Measurements from ENCODE around the gene RASGRP1.
A peak's percentile ranks its signal among the peaks of the same experiment; 100 is the strongest.

RASGRP1 gene

DNA sequence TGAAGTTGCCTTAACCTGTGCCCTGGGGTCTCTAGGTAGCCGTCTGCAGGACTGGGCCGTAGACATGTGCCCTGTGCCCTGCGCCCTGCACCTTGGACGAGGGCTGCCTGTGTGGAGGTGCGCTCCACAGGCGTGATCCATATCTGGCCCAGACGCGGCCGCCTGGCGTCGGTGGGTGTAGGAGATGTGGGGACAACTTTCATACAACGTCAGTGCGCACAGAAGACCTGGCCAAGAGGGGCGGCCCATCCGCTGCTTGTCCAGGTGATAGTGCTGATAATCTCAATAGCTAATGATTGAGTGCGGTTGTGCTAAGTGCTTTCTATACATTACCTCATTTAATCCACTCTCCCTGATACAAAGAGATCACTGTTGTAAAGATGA lies 665 bp upstream of the RASGRP1 start:
- DNase-seq (ENCODE audit: low spot score), result no peak

DNA sequence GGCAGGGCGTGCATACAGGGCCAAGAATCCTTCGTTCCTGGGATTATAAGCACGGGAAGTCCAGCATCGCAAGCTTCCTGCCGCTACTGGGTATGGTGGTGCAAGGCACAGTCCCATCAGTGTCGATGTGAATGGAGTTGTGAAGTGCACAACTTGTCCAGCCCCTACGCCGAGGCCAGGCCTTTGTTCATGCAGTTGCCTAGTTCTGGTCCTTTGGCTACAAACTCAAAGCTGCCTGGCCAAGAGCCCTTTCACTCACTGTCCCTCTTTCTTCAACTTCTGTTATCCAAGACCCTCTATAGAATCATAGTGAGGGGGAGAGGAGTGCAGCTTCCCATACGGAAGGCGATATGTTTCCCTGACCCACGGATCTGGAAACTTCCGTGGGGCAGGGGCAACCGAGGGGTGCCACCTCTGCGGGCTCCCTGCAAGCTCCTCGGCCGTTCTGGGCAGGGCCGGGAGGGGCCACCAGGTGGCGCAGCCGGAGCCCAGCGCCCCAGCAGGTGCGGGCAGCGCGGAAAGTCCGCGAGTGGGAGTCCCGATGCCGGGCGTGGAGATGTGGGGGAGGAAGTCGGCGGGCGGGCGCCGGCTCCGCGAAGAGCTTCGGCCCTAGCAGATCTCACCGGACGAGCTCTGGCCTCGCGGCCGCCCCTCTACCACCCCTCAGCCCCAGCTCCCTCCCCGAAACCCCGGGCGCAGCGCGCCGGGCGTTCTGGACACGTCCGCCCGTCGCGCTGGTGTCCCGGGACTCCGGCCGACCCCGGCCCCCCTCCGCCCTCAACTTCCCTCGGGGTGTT lies 693 bp downstream of the RASGRP1 start:
- DNase-seq (ENCODE audit: low spot score), result peak; percentile 86

DNA sequence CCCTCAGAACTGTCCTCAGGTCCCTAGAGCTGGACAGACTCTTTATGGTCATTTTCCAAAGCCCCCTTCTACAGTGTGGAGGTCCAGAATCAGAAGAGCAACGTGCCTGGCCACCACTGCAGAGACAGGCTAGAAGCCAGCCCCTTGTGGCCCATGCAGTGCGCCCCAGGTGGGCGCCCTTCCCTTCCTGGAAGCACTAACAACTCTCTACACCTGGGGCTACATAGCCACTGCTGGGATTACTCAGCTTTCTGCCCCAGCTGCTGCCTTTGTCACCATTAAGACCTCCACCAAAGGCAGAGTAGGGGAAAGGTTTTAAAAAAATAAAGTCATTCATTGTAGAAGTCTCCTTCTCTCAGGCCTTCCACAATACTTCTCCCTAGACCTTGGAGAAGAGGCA lies 2.3 kb downstream of the RASGRP1 start:
- DNase-seq (ENCODE audit: low spot score), result no peak

DNA sequence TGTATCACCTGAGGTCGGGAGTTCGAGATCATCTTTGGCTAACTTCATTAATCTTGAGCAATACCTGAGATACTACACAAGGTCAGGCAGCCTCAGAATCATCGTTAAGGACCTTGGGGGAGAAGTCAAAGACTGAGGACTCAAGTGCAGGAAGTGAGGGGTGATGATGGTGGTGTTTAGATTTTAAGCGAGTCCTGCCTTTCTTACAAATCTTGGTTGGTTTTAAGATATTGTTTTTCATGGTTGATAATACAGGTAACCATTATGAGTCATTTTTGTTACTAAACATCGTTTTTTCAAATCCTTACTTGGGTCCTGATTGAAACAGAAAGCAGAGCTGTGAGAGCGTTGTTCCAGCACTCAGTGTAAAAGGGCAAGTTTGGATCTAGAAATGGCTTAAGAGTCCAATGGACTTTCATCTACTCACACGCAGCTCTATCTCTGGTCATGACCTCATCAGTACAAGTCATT lies 4.1 kb downstream of the RASGRP1 start:
- DNase-seq (ENCODE audit: low spot score), result peak; percentile 88

DNA sequence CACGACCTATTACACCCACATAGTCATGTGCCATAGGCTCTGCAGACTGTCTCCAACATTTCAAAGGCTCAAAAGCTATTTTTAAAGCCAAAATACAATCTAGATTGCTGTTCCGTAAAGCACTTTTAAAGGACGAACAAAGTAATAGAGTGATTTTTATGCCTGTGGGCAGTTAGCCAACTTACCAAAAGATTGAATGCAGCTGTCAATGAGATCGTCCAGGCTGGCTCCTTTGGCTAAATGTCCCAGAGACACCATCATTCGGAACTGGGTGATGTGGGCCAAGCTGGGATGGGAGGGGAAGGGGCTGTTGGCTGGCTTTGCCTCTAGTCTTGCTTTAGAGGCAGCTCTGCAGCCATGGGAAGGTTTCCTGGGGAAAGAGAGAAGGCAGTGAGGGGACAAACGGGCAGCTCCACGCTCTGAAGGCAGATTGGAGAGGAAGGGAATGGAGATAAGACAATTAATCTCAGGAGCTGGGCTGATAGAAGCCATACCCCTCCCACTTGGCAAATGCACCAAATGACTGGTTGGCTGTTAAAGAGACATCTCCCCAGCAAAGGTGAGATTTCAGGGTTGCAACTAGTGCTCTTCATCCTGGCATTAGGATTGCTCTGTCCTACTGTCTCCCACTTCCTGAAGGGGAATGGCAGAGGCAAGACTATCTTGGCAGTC lies 4.8 kb downstream of the RASGRP1 start:
- no peak for DNase-seq (ENCODE audit: low spot score)

DNA sequence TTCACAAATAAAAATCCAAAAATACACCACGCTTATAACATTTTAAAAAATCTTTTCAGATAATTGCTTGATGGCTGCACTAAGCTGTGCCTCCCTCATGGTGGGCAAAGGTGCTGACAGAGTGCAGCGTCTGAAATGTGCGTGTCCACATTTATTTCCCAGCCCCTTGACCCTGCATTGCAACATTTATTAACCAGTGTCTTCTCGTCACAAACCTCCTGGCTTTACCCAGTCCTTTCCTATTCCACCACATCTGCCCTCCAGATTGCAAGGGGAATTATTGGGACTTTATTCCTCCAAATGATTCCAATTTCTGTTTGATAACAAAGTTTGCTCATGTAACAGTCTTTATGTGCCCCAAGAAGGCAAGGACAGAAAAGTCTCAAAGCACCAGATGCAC lies 5.5 kb downstream of the RASGRP1 start:
- no peak for DNase-seq (ENCODE audit: low spot score)

DNA sequence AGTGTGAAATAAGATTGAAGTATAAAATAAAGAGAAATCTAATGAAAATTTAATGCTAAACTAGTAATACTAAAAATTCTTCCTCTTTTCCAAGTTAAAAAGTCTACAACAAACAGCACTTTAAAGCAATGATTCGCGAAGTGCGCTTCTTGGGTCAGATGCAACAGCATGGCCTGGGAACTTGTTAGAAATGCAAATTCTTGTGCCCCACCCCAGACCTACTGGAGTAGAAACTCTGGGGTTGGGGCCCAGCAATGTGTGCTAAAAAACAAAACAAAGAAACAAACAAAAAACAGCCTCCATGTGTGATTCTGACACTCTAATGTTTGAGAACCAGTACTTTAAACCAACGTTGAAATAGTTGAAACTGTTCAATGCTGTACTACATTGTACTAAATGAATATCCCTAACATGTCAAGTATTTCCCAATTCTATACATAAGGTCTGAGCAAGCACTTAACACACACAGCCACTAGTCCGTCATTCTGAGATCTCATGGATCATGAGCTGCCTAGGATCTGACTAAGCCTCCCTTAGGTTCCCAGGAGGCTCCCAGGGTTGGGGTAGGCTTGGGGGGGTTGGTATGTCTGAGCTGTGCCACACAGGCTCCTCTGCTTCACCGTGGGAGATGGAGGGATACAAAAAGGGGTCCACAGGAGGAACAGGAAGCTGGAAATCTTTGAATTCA lies 6.1 kb downstream of the RASGRP1 start:
- DNase-seq (ENCODE audit: low spot score), result no peak

DNA sequence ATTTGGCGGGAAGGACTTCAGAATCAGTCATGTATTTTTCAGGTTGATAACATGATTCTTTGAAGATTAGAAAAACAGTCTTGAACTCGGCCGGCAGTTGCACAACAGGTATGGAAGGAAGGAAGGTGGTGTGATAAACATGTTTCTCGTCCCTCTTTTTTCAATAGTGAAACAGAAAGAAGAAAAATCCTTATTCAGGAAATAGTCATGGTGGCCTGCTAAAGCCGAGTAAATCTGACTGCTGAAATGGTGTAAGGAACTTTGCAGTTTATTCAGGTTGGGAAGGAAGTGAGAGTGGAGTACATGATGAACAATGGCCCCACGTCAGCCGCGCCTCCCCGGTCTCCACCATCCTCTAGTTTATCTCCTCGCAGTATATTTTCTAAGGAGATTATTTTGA lies 6.7 kb downstream of the RASGRP1 start:
- no peak for DNase-seq (ENCODE audit: low spot score)

DNA sequence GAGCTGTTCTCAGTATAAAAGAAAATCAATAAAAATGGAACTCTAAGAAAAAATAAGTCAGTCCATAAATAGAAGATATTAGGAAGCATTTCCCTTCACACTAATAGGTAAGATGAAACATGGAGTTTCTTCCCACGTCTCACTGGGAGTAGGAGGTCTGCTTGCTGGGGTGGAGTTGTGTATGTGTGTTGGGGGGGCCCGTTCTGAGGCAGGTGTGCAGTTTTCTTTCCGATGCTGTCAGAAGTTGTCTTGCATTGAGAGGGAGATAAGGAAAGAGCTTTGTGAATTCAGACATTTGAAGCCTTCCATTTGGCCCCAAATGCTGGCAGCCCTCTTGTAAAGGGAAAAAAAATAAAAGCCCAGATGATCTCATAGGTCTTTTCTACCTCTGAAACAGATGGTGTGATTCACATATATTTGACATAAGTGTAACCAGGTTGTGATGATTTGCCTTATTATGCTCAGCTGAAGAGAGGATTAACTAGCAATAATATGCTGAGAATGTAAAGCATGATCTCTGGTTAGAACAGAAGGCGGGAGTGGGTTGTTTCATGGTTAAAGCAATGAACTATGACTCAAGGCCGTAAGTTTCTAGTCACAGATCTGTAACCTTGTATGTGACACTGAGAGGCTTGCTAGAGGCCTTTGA lies 8.8 kb downstream of the RASGRP1 start:
- DNase-seq (ENCODE audit: low spot score), result peak; percentile 66

DNA sequence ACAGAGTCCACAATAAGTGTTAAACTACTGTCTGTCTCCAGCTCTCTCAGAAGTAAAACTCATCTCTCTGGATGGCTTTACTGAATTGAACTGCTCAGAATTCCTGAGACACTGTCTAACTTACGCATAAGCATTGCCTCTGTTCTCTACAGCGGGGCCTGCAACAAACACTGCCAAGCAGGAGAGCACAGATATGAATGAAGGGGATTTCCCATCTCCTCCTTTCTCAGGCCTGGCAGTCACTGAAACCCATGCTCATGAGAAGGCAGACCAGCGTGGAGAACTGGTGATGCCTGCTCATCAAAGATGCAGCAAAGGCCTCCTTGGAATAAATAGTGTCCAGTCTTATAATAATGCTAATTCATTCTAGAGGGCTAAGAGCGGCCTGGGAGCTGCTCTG lies 10.3 kb downstream of the RASGRP1 start:
- peak; percentile 73 for DNase-seq (ENCODE audit: low spot score)

DNA sequence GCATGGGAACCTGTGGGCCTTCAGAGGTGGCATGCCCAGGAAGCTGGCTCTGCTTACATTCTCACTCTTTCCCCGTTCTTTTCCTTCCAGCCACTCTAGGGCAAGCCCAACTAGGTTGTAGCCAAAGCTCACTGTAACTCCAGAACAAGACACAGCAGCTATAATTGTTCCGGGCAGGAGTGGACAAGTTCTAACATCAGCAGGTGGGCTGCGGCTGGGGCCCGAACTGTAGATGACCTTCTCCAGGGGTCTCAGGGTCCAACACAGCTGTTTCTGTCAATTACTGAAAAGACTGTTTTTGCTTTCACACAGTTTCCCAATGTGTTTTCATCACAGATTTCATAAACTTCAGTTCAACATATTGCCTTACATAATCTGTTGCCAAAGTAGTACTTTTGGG lies 11.5 kb downstream of the RASGRP1 start:
- DNase-seq (ENCODE audit: low spot score), result no peak

DNA sequence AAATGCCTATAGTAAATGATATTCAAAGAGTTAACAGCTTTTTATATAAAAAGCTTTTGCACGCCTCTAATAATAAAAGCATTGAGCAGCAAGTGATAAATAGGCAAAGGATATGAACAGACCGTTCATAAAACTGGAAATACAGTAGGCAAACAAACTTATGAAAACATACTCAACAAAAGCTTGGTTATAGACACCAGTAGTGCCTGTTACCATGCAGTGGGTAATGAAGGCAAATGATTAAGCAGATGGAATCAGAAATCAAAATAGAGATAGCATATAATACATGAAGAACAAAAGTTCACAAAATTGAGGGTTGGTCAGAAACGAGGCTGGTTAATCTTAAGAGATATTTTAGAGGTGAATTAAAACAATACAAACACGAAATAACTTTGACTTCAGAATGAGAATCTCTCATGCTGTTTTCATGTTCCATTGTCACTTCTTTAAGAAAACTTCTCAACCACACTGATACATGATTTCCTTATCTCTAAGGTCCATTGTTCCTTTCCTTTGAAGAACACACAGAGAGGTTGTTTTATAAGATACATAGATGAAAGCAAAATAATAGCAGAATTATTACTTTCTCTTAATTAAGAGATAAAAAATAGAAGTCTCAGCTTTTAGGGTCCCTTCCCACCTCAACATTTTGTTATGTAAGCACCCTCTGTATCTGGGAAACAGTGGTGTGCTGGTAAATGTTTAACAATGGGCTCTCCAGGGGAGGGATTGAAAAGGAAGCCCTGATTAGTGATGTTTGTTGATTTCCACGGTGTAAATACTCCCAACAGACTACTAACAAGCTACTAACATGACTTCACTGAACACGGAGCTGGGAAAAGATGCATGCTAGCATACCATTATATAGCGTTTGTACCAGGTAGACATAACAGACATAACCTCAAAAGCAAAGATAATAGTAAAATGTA lies 12.6 kb downstream of the RASGRP1 start:
- no peak for DNase-seq (ENCODE audit: low spot score)

DNA sequence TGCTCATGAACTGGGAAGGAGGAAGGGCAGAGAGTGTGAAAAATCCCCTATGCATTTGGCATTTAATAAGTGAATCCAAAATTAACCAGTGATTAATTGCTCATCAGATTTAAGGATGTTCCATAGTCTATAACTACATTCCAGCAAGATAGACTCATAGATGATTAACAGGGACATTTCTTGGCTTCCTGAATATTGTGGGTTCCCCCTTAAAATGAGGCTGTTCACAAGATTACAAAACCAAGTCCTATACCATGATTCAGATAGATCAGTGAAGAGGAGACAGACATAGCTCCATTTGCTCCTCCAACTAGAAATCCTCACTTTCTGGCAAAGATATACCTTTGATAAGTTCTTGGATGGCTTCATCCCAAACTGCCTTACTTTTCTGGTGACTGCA lies 15.4 kb downstream of the RASGRP1 start:
- no peak for DNase-seq (ENCODE audit: low spot score)

DNA sequence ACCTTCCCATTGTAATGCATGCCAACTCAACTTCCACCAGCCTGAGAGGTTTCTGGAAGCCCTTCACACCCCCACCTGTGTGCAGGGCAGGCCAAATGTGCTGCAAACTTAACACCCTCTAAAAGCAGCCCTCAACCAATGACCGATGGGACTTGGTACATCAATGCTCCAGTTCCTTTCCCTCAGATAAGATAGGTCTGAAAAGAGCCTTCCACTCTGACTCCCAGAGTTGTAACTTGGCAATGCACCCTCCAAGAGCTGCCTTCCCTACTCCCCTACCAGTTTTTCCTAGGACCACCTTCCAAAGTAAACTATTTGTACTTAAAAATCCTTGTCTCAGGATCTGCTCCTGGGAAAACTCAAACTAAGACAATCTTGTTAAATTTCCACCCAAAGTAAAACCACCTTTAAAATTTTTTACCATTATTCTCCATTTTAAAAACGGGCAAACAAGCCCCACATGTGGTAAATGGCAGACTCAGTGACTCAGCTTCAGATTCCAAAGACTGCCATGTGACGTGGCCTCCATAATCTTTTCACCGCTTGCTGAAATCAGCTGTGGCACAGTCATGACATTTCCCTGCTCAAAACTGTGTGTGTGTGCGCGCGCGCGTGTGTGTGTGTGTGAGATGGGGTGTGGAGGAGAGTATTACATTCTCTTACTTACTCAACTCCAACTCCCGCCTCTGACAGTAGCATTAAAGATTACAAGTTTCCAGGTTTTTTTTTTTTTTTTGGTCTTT lies 17.2 kb downstream of the RASGRP1 start:
- no peak for DNase-seq (ENCODE audit: low spot score)

DNA sequence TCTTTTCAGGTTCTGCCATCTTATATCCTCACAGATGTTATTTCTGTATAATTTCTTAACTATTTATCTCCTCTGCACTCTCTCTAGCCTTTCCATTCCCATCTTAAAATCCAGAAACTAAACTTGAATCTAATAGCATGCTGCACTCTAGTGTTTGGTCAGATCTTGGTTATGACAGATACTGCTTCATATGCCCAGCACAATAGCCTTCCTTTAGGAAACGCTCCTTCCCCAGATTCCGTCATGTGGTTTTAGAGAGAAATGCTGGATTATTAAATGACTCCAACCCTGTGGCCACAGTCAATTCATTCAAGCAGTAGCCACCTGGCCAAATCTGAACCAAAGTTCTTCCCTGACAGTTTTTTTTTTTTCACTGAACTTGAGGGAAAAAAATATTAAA lies 19.4 kb downstream of the RASGRP1 start:
- no peak for DNase-seq (ENCODE audit: low spot score)

DNA sequence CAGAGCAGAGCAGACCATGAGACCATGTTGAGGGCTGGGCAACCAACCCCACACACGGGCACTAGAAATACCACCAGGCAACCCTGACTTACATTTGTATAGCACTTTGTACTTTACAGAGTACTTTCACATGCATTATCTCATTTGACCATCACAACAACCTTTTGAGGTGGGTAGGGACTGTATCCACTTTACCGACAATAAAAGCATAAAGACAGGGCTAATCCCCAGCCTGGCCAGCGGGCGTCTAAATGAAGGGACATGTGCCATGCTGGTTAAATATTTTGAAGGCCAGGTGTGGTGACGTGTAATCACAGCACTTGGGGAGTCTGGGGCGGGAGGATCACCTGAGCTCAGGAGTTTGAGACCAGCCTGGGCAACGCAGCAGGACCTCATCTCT lies 23.6 kb downstream of the RASGRP1 start:
- no peak for DNase-seq (ENCODE audit: low spot score)

DNA sequence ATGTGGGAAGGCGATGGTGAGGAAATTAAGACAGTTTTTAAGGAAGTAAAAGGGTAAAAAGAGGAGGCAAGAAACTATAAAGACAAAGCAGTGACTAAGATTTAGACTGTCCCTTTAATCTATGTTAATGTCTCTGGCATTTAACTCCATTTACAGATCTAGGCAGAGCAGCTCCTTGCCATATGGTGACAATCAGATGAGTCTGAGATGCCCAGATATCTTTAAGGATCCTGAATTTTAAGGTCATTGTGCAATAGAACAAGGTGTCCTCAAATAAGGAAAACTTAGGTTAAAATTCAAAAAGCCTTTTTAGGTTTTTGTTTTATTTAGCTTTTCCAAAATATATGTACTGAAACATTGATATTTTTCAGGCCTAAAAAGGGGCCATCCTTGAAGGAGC lies 24.1 kb downstream of the RASGRP1 start:
- DNase-seq (ENCODE audit: low spot score), result no peak

DNA sequence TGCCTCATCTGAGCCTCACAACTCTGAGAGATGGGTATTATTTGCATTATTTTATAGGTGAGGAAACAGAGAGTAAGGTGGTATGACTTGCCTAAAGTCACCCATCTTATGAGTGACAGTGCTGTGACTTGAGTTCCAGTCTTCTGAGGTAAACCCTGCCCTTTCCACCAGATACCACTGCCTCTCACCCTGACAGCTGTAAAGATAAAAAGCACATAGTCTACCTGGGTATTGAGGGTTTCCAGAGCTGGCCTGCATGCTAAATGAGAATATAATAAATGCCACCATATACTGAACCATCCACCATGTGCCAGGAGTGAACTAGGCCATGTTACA lies 25.6 kb downstream of the RASGRP1 start:
- DNase-seq (ENCODE audit: low spot score), result no peak

DNA sequence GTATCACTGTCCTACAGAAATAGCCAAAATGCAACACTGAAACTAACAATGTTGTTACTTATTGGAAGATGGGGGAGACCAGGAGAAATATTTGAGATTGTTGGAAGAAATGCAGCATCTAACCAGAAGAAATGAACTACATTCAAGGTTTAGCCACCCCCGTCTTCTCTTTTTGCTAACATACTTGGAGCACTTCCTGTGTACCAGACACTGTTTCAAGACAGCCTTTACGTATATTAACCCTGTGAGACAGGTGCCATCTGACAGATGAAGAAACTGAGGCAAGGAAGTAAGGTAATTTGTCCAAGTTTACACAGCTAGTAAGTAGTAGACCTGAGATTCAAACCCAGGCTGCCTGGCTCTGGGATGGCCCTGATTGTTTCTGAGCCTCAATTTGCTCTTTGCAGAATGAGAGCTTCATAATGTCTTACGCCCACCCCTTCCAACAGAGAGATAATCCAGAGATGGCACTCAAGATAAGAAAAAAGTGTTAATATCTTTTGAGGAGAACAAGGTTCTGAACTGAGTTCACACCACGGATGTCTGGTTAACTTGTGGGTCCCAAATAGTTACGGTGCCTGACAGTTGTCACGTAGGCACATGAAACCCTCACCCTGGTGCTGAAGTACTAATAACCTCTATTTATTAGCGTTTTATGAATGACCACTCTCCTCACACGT lies 26.1 kb downstream of the RASGRP1 start:
- no peak for DNase-seq (ENCODE audit: low spot score)

DNA sequence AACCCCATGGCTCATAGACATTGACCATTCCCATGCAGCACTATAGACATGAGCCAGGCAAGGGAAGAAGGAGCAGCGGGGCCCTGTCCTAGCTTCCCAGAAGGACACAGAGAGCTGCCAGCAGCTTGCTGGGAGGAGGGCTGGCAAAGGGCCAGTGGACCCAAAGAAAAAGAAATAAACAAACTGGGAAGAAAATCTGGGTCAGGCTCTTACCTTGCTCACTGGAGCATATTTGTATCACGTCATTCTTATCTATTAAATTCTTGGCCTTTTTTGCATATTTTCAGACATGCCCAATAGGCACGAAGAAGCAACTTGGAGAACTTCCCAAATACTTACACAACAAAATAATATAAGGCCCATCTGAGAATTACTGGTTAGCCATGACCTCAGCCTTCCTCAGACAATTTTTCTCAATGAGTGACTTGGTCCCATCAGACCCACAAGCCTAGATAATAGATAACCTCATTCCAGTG lies 28.4 kb downstream of the RASGRP1 start:
- DNase-seq (ENCODE audit: low spot score), result no peak
